GM13976 (cell line): ENCODE data around the gene AHCTF1.
"Not testable (repeated sequence)": the region's sequence is repeated elsewhere in the genome, so short reads cannot be mapped to it uniquely, and the experiment has no call there.

Source experiments
- DNase-seq: peaks from one replicate; pipeline ENCODE4 v3.0.0; 2012; ENCODE audit warnings: low spot score
- in situ Hi-C: fragments of 300-500 bp; cut with MboI; formaldehyde crosslinking; loops from one replicate; pipeline ENCODE4 v1.12.0; 2022; ENCODE audit warnings: low sequenced_read_pairs, mixed read lengths, inconsistent platforms; ENCODE audit not compliant: unreplicated experiment
- TF ChIP-seq, protein P1 (sequence below): IDR thresholded peaks from 2 replicates; pipeline ENCODE4 v1.5.1; 2012; ENCODE audit warnings: borderline replicate concordance, mild to moderate bottlenecking; ENCODE audit not compliant: insufficient read depth; ENCODE audit errors: extremely low read depth, missing control alignments, control extremely low read depth

AHCTF1 gene

DNA sequence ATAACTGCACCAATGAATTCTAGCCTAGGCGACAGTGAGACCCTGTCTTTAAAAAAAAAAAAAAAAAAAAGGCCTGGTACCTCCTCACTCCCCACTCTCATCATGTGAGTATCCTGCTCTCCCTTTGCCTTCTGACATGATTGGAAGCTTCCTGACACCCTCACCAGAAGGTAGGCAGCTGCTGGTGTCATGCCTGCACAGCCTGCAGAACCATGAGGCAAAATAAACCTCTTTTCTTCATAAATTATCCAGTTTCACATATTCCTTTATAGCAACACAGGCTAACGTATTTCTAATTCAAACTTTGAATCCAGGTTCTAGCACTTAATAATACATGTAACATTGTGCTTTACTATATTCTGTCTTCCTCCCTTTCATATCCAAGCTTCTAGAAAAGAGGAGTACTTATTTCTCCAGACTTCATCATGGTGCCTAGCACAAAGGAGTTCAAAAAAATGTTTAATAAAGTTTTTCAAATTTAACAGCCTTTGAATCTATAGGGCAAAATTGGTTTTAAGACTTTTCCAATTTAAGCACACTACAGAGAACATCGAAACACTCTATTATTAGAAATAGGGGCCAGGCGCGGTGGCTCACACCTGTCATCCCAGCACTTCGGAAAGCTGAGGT, 5.6 kb downstream of the AHCTF1 start:
- in situ Hi-C loops = no loop called here
- TF ChIP-seq, protein P1, sequence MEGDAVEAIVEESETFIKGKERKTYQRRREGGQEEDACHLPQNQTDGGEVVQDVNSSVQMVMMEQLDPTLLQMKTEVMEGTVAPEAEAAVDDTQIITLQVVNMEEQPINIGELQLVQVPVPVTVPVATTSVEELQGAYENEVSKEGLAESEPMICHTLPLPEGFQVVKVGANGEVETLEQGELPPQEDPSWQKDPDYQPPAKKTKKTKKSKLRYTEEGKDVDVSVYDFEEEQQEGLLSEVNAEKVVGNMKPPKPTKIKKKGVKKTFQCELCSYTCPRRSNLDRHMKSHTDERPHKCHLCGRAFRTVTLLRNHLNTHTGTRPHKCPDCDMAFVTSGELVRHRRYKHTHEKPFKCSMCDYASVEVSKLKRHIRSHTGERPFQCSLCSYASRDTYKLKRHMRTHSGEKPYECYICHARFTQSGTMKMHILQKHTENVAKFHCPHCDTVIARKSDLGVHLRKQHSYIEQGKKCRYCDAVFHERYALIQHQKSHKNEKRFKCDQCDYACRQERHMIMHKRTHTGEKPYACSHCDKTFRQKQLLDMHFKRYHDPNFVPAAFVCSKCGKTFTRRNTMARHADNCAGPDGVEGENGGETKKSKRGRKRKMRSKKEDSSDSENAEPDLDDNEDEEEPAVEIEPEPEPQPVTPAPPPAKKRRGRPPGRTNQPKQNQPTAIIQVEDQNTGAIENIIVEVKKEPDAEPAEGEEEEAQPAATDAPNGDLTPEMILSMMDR = no peak
- DNase-seq = no peak

DNA sequence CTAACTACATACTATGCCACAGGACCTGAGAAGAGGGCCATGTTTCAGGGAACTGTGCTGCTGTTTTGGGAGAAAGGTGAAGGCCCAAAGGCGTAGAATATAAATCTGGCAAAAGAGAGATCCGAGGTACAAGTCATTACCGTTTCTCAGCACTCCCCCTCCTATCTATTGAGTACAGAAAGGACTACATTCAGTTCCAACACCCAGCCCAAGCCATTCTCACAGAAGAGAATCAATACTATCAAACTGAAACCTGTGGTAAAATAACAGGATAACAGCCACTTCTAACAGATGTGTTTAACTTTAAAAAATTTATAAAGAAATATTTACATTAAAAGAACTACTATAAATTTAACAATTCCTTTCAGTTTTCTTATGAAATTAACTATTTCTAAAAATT, 7.8 kb downstream of the AHCTF1 start:
- in situ Hi-C loops = no loop called here
- TF ChIP-seq, protein P1 = no peak
- DNase-seq = no peak

DNA sequence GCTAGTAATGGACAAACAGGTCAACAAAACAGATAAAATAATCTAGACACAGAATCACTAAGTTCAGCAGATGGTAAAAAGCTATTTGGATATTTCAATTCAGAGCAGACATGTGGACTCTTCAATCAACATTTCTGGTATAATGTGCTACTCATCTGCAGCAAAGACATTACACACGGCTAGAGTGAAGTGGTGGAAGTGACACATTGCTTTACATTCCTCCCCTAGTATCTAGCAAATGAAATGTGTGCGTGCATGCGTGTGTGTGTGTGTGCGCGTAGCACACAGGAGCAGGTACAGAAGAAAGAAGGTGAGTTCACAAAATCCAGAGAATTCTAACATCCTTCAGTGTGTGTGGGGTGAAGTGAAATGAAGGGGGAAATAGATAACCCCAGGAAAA, 8.3 kb downstream of the AHCTF1 start:
- in situ Hi-C loops = no loop called here
- TF ChIP-seq, protein P1 = no peak
- no peak for DNase-seq

DNA sequence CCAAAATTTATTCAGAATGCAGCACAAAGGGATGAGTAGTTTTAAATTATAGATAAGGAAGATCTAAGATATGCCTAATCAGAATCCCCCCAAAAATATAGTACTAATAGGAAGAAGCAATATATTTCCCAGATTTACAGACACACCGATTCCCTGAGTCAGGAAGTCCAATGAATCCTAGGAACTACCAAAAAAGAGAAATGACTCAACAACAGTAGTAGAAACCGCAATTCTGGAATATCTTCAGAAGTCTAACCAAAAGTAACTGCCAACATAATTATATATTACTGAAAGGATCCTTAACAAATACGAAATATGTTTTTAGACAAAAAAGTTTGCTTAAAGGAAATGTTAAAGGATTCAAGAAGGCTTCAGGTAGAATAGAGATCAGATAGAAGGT, 10.3 kb downstream of the AHCTF1 start:
- no peak for DNase-seq
- in situ Hi-C loops = no loop called here
- TF ChIP-seq, protein P1 = no peak

DNA sequence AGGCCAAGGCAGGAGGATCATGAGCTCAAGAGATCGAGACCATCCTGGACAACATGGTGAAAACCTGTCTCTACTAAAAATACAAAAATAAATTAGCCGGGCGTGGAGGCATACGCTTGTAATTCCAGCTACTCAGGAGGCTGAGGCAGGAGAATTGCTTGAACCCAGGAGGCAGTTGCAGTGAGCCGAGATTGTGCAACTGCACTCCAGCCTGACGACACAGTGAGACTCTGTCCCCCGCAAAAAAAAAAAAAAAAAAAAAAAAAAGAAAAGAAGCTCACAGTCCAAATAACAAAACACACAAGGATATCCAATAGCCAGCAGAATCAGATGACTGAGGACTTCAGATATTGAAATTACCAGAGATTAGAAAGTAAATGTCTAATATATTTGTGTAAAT, 11.8 kb downstream of the AHCTF1 start:
- TF ChIP-seq, protein P1 = no peak
- in situ Hi-C loops = no loop called here
- DNase-seq = no peak

DNA sequence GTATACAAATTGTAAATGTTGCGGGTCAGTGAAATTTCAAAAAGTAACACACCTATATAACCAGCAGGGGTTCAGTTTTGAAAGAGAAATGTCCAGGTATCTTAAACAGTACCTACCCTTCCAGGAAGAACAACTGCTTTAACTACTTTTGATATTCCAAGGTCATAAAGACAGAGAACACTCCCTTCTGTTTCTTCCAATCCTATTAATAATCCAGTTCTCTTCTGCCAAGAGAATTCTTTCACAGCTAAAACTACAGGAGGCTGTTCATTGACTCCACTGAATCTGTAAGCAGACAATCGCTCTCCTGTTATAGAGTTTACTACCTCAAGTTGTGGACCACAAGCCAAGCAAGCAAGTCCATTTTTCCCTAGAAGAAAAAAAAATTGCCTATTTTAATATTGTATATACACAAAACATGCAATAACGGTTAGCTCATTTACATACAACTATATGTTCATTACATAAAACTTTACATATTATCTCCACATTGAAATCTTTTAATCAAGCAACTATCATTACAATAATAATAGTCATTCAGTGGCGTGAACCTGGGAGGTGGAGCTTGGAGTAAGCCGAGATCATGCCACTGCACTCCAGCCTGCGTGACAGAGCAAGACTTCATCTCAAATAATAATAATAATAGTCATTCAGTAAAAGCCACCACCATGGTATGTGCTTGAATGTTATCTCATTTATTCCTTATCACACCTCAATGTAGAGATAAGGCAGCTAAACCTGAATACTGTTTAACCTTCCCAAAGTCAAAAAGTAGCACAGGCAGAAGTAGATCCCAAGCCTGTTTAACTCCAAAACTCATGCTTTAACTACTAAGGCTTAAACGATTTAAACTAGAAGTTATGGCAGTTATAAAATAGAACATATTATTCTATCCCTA, 15.5 kb downstream of the AHCTF1 start:
- in situ Hi-C loops, DNase-seq: not testable (repeated sequence)

DNA sequence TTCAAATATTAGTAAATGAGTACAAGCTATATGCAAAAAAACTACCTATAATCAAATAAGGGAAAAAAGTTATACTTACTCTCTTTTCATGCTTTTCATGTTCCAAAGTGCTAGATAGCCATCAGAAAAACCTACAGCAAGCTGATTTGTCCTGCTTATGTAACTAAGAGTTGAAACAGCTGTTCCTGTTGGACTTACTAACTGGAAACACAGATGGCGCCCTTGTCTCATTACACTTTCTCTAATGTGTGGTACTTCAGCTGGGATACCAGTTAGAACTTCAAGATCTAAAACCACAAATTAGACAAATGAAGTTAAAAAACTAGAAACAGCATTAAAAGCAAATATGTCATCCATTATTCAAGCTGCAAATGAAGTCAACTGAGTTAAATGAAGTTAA, 24.3 kb downstream of the AHCTF1 start:
- DNase-seq = no peak
- in situ Hi-C loops = no loop called here
- TF ChIP-seq, protein P1 = peak; percentile 5
